BE2C (cell line): ENCODE data around the gene STIM1.

Source experiments
- DNase-seq: peaks from one replicate; pipeline ENCODE4 v3.0.0-alpha.2; 2020
- H3K27me3 ChIP-seq: fragments of 250-450 bp; sonication (Bioruptor Pico); 2 replicates; pipeline ENCODE4 v1.5.1; 2020; ENCODE audit warnings: mild to moderate bottlenecking
- H3K36me3 ChIP-seq: fragments of 250-450 bp; sonication (Bioruptor Pico); 2 replicates; pipeline ENCODE4 v1.5.1; 2020; ENCODE audit warnings: mild to moderate bottlenecking
- H3K4me1 ChIP-seq: fragments of 250-450 bp; sonication (Bioruptor Pico); 2 replicates; pipeline ENCODE4 v1.5.1; 2020
- H3K4me3 ChIP-seq: 2 replicates; pipeline ENCODE4 v1.5.1; 2011; ENCODE audit warnings: low read depth, low read length
- H3K9me3 ChIP-seq: fragments of 250-450 bp; sonication (Bioruptor Pico); 2 replicates; pipeline ENCODE4 v1.5.1; 2020
- CTCF ChIP-seq: IDR thresholded peaks from 2 replicates; pipeline ENCODE4 v1.5.1; 2012; ENCODE audit warnings: mild to moderate bottlenecking, low read depth, low read length

Gene STIM1

GRCh38 chr11:4027746-4028145, 172.3 kb downstream of the STIM1 start:
- no peak for TF ChIP-seq CTCF
- DNase-seq = no peak
- no peaks in the 10 kb centered on the region for H3K9me3 ChIP-seq
- no peaks in the 10 kb centered on the region; the same call in 1 of the 2 replicates for H3K4me1 ChIP-seq
- H3K4me3 ChIP-seq = no peak overlapping the region
- H3K27me3 ChIP-seq = no peaks in the 10 kb centered on the region
- no peaks in the 10 kb centered on the region for H3K36me3 ChIP-seq

- TF ChIP-seq CTCF = no peak
- Histone ChIP-seq H3K36me3 (no peaks in the 10 kb centered on the region), H3K4me3 (no peak overlapping the region), H3K9me3 (no peaks in the 10 kb centered on the region), H3K27me3 (no peaks in the 10 kb centered on the region), H3K4me1 (no peaks in the 10 kb centered on the region)
- no peak for DNase-seq
Observed at GRCh38 chr11:4030197-4030596, 174.7 kb downstream of the STIM1 start.

- no peak for TF ChIP-seq CTCF
Observed at GRCh38 chr11:4032097-4032496, 176.6 kb downstream of the STIM1 start.

DNA sequence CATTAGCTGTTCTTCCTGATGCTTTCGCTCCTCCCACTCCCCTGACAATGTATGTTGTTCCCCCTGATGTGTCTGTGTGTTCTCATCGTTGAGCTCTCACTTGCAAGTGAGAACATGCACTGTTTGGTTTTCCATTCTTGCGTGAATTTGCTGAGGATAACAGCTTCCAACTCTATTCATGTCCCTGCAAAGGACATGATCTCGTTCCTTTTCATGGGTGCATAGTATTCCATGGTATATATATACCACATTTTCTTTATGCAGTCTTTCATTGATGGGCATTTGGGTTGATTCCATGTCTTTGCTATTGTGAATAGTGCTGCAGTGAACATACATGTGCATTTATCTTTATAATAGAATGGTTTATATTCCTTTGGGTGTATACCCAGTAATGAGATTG, 180.5 kb downstream of the STIM1 start:
- H3K4me3 ChIP-seq = no peak overlapping the region
- no peaks in the 10 kb centered on the region for H3K27me3 ChIP-seq
- H3K4me1 ChIP-seq = no peaks in the 10 kb centered on the region
- no peaks in the 10 kb centered on the region for H3K9me3 ChIP-seq
- TF ChIP-seq CTCF = no peak
- no peak for DNase-seq
- H3K36me3 ChIP-seq = no peaks in the 10 kb centered on the region

More at GRCh38 chr11:4032097-4032496, 176.6 kb downstream of the STIM1 start:
- Histone ChIP-seq H3K9me3 (no peaks in the 10 kb centered on the region), H3K27me3 (no peaks in the 10 kb centered on the region), H3K4me1 (no peaks in the 10 kb centered on the region), H3K4me3 (no peak overlapping the region), H3K36me3 (no peaks in the 10 kb centered on the region)
- DNase-seq = no peak

GRCh38 chr11:4039011-4039410, 183.5 kb downstream of the STIM1 start:
- H3K9me3 ChIP-seq = no peaks in the 10 kb centered on the region
- H3K4me3 ChIP-seq = no peak overlapping the region
- H3K4me1 ChIP-seq = no peaks in the 10 kb centered on the region
- TF ChIP-seq CTCF = no peak
- H3K27me3 ChIP-seq = no peaks in the 10 kb centered on the region
- no peak for DNase-seq
- no peaks in the 10 kb centered on the region for H3K36me3 ChIP-seq

- DNase-seq = no peak
- Histone ChIP-seq H3K4me3 (no peak overlapping the region), H3K9me3 (no peaks in the 10 kb centered on the region), H3K36me3 (no peaks in the 10 kb centered on the region), H3K27me3 (no peaks in the 10 kb centered on the region), H3K4me1 (peaks cover 6% of the 10 kb centered on the region)
- TF ChIP-seq CTCF = no peak
Observed at GRCh38 chr11:4040461-4040860, 185.0 kb downstream of the STIM1 start.
